Mucosa of rectum (tissue), 2 donors: ENCODE measurements around the gene TMEM151A.

Source experiments
- H3K27ac ChIP-seq, 2 donors: one replicate each; pipeline ENCODE4 v1.7.0; 2013; ENCODE audit warnings: inconsistent platforms in 2 of 2, low read depth in 2 of 2, low read length in 2 of 2
- H3K27me3 ChIP-seq, 2 donors: one replicate each; pipeline ENCODE4 v1.7.0; 2013; ENCODE audit warnings: low read length in 2 of 2; ENCODE audit not compliant: control insufficient read depth in 2 of 2, insufficient read depth in 2 of 2
- H3K36me3 ChIP-seq, 2 donors: one replicate each; pipeline ENCODE4 v1.7.0; 2013; ENCODE audit warnings: low read length in 2 of 2; ENCODE audit not compliant: control insufficient read depth in 2 of 2, insufficient read depth in 2 of 2
- H3K4me1 ChIP-seq, 2 donors: one replicate each; pipeline ENCODE4 v1.7.0; 2013; ENCODE audit warnings: low read length in 2 of 2, mild to moderate bottlenecking in 1 of 2; ENCODE audit not compliant: control insufficient read depth in 2 of 2, insufficient read depth in 2 of 2
- H3K4me3 ChIP-seq, 2 donors: one replicate each; pipeline ENCODE4 v1.7.0; 2013; ENCODE audit warnings: low read length in 2 of 2
- H3K9ac ChIP-seq, 2 donors: one replicate each; pipeline ENCODE4 v1.7.0; 2013; ENCODE audit warnings: low read length in 2 of 2, low read depth in 1 of 2, mild to moderate bottlenecking in 1 of 2
- H3K9me3 ChIP-seq, 2 donors: one replicate each; pipeline ENCODE4 v1.7.0; 2013; ENCODE audit warnings: low read length in 2 of 2; ENCODE audit not compliant: control insufficient read depth in 2 of 2
- donor health status: healthy.
- donor health status: Normal muscosa, but diverticular disease.

Gene TMEM151A

DNA sequence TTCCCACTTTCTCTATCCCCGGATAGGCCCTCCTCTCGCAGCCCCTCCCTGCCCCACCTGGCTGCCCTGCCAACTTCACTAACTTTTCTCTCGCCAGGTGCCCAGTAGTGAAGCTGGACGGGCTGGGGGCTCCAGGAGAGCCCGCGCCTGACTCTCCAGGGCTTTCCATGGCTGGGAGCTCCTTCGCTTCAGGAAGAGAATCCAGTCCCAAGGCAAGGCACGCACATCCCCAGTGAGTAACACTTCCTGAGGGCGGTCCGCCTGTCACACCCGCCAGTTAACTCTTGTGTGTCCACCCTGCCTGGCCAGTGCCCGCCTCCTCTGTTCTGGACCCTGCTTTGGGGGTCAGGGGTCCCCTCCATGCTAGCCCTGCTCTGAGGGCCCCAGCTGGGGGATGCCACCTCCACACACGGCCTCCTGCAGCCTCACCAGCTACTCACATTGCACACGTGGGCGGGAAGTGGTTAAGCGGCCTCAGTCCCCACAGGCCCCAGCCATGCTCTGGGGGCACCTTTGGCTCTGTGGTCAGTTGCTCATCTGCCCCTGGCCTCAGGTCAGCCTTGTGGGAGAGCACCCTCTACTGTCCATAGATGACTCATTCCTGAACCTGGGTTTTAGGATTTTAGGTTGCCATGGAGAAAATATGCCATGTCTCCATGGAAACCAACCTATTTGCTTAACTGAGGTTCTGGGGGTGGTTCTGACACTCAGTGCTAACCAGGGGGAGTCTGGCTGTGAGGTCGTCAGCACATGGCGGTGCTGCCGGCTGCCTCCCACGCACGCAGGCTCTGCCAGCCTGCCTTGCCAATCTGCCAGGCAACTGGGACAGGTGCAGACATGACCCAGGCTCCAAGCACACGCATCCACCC is 44.8 kb downstream of the TMEM151A start, which contains the start of gene RIN1:
Gene RIN1, minus strand, starts transcription at position 201 of the 869 bp plus-strand sequence. Its CDS starts 32 bp downstream, at position 169.
- H3K9ac ChIP-seq, result peak within 1 kb of the TSS; percentile 70 to 77
- H3K36me3 ChIP-seq, result peaks cover 20 to 43% of the 10 kb centered on the region in 2 donors
- no peaks in the 10 kb centered on the region for H3K9me3 ChIP-seq
- H3K27me3 ChIP-seq, result no peaks in the 10 kb centered on the region
- H3K4me1 ChIP-seq, result peaks cover 14 to 16% of the 10 kb centered on the region in 2 donors
- peak within 1 kb of the TSS; percentile 72 to 74 for H3K4me3 ChIP-seq
- peak within 1 kb of the TSS; percentile 61 to 80 for H3K27ac ChIP-seq

DNA sequence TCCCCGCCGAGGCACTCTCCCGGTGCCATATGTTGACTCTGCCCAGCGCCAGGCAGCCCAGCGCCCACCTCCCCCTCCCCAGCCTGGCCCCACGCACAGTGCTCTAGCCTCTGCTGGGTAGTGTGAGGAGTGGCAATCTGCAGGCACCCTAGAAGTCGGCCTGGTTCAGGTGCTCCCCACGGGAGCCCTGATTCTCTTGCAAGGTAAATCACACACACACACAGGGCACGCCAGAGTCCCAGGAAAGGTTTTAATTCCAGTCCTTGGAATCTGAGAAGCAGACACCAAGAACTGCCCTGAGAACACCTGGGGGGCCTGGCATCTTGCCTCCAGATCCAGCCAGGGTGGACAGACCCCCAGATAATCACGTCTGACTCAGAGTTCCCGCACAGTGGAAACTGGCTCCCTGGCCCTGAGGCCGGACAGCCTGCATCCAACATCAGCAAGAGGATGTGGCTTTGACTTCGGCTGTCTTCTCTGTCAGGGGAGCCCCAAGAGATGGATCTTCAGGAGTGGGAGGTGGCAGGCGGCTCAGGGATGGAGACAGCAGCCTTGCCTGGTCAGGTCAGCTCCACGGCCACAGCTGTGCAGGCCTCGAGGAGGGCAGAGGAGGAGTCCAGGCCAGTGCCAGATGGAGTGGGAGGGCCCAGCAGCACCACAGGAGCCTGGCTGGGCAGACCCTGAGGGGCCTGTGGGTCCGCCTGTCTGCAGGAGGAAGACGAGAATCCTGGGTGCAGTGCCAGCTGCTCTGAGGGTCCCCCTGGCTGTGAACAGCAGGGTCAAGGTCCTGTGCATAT is 45.6 kb downstream of the TMEM151A start:
- Histone ChIP-seq H3K27me3 (no peaks in the 10 kb centered on the region), H3K9me3 (no peaks in the 10 kb centered on the region), H3K4me1 (peaks cover 14 to 16% of the 10 kb centered on the region in 2 donors), H3K27ac (peak overlapping the region in 1 of 2 donors; percentile 38), H3K36me3 (peaks cover 28 to 47% of the 10 kb centered on the region in 2 donors), H3K4me3 (no peak overlapping the region), H3K9ac (no peak overlapping the region)

DNA sequence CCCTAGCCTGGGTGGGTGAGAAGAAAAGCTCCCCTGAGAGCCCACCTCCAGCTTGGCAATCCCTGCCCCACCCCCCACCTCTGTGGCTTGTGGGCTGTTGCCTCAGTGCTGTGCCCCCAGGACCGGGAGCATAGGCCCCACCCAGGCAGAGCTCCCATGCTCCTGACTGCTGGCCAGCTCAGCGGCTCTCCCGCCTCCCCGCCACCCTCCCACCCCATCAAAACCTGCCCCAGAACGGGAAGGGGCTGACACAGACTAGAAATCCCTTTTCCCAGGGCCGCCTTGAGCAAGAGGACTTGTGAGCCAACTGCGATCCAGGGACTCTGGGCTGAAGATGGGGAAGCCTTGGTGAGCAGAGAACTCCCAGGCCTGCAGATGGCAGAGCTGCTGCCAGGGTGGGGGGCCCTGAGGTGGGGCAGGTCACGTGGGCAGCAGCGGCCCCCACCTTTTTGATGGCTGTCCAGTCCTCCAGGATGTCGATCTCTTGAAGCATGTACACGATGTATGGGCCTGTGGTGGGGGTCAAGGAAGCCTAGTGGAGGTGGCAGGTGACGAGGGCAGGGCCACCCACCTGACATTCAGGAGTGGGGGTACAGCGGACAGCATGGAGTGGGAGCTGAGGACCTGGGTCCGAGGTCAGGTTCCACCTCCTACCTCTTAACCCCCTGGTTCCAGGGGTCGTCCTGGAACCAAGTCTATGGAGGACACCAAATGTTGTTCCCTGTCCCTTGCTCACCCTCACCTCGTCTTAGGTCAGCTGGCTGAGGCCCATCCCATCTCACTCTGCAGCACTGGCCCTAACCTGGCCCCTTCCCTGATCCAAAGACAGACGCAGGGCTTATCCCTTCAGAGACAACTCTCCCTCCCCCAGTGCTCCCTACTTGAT is 46.8 kb downstream of the TMEM151A start:
- H3K9ac ChIP-seq, result no peak overlapping the region
- peaks cover 28 to 41% of the 10 kb centered on the region in 2 donors for H3K36me3 ChIP-seq
- H3K27me3 ChIP-seq, result no peaks in the 10 kb centered on the region
- peaks cover 17 to 19% of the 10 kb centered on the region in 2 donors for H3K4me1 ChIP-seq
- H3K9me3 ChIP-seq, result no peaks in the 10 kb centered on the region
- H3K27ac ChIP-seq, result no peak overlapping the region
- no peak overlapping the region for H3K4me3 ChIP-seq

DNA sequence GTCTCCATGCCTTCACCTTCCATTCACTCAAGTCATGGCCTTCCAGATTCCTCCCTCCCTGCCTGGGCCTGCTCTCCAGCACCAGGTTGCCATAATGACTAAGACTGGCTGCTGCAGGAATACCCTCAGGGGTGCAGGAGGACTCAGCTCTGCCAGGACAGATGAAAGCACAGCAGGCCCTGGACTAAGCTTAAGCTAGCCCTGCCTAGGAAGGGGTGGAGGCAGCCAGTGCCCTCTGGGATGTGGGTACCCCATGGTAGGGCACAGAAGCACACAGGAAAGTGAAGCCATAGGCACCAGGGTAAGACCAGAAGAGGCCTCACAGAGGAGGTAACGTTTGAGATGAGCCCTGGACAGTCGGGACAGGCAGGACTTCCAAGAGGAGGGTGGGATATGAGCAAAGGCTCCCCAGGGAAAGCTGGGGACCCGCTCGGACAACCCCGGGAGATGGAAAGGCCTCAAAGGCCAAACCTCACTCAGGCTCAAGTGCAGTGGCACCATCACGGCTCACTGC is 47.5 kb downstream of the TMEM151A start:
- H3K36me3 ChIP-seq, result peaks cover 28 to 41% of the 10 kb centered on the region in 2 donors
- H3K27me3 ChIP-seq, result no peaks in the 10 kb centered on the region
- H3K9ac ChIP-seq, result no peak overlapping the region
- H3K4me3 ChIP-seq, result no peak overlapping the region
- H3K27ac ChIP-seq, result no peak overlapping the region
- no peaks in the 10 kb centered on the region for H3K9me3 ChIP-seq
- peaks cover 24 to 26% of the 10 kb centered on the region in 2 donors for H3K4me1 ChIP-seq

DNA sequence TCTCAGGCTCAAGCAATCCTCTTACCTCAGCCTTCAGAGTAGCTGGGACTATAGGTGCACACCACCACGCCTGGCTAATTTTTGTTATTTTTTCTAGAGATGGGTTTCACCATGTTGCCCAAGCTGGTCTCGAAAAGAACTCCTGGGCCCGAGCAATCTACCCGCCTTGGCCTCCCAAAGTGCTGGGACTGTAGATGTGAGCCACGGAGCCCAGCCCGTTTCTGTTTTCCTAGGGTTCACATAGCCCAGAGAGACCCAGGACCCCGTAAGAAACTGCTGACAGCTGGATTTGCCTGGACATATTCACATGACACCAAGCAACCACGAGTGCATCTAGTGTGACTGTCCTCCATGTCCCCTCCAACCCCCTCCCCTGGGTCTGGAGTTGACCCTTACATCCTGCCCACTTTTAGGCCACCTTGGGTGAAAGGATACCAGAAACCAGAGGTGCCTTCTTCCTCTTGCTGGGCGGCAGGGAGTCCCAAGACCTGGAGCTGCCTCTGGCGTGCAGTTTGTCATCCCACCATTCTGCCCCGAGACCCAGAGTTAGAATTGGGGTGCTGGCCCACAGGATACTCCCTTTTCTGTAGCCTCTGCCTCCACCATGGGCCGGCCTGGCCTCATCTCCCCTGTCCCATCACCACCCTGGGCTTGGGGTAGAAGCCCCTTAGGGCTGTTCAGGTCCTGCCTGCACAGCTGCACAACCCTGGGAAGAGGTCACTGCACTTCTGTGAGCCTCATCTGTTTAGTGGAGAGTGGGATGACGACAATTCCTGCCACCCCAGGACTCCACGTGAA is 48.2 kb downstream of the TMEM151A start:
- H3K4me1 ChIP-seq, result peaks cover 29% of the 10 kb centered on the region in 2 donors
- no peak overlapping the region for H3K4me3 ChIP-seq
- peaks cover 28 to 41% of the 10 kb centered on the region in 2 donors for H3K36me3 ChIP-seq
- H3K9me3 ChIP-seq, result no peaks in the 10 kb centered on the region
- H3K27me3 ChIP-seq, result no peaks in the 10 kb centered on the region
- H3K9ac ChIP-seq, result no peak overlapping the region
- H3K27ac ChIP-seq, result no peak overlapping the region

DNA sequence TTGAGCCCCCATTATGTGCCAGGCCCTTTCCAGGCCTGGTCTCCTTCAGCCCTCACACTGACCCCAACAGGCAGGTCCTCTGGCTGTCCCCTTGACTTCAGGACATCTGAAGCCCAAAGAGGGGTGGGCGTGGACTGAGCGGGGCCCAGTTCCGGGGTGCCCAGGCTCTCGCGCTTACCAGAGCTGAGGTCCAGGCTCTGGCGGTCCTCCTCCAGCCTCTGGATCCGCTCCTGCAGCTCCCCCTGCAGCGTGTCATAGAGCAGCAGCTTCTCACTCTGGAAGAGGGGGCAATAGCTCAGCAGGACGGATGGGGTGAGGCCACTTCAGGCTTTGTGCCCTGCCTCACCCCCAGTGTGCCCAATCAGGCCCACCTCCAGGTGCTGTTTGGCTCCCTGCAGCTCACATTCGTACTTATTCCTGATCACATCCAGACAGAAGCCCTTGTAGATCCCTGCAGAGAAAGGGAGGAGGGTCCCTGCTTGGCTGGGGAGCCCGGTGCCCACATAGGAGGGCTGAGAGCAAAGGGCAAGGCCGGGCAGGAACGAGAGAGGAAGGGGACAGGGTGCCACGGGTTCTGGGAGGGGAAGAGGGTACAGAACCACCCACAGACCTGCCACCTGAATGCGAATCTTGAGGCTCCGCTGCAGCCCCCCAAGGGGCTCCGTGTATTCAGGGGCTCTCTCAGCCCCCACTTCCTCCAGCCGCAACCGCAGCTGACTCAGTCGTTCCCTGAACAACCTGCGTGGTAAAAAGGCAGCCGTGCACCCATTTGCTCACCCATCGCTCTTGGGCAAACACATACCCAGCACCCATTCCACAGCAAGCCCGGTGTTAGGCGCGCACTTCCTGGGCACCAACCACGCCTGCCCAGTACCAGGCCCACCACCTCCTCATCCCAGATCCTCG is 49.2 kb downstream of the TMEM151A start:
- peaks cover 28 to 41% of the 10 kb centered on the region in 2 donors for H3K36me3 ChIP-seq
- no peak overlapping the region for H3K4me3 ChIP-seq
- no peaks in the 10 kb centered on the region for H3K27me3 ChIP-seq
- H3K9ac ChIP-seq, result no peak overlapping the region
- no peaks in the 10 kb centered on the region for H3K9me3 ChIP-seq
- H3K4me1 ChIP-seq, result peaks cover 30% of the 10 kb centered on the region in 2 donors
- H3K27ac ChIP-seq, result no peak overlapping the region

DNA sequence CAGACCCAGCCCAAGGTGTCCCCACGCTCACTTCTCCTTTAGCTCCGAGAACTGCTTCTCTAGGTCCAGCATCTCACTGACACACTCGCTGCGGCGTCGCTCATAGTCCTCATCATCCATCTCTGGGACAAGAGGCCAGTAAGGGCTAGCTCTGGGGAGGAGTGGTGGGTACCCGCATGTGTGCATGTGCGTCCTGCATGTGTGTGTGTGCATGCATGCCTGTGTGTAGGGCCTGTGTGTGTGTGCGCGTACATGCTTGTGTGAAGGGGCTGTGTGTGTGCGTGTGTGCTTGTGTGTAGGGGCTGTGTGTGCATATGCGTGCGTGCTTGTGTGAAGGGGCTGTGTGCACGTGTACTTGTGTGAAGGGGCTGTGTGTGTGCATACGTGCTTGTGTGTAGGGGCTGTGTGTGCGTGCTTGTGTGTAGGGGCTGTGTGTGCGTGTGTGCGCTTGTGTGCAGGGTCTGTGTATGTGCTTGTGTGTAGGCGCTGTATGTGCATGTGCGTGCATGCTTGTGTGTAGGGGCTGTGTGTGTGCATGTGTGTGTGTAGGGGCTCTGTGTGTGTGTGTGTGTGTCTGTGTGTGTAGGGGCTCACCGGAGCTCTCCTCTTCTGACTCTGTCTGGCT is 49.9 kb downstream of the TMEM151A start:
- Histone ChIP-seq H3K27me3 (no peaks in the 10 kb centered on the region), H3K4me1 (peaks cover 32 to 33% of the 10 kb centered on the region in 2 donors), H3K9ac (no peak overlapping the region), H3K27ac (no peak overlapping the region), H3K9me3 (no peaks in the 10 kb centered on the region), H3K36me3 (peaks cover 28 to 41% of the 10 kb centered on the region in 2 donors), H3K4me3 (no peak overlapping the region)

DNA sequence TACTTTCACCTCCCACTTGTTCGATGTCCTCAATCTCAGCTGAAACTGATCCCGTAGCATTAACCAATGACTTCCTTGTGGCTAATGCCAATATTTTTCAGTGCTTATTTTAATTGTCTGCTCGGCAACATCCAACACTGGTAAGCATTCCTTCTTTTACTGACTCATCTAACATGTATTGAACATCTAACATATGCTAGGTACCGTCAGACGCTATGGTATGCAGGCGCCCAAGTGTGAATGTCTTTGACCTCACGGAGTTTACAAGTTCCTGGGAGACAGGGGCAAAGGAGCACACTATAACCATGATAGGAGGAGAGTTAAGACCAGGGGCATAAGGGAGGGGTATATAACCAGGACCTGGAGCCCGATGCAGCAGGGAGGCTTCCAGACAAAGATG is 51.5 kb downstream of the TMEM151A start:
- no peaks in the 10 kb centered on the region for H3K9me3 ChIP-seq
- no peak overlapping the region for H3K27ac ChIP-seq
- peaks cover 34 to 37% of the 10 kb centered on the region in 2 donors for H3K4me1 ChIP-seq
- peaks cover 28 to 39% of the 10 kb centered on the region in 2 donors for H3K36me3 ChIP-seq
- H3K9ac ChIP-seq, result no peak overlapping the region
- no peak overlapping the region for H3K4me3 ChIP-seq
- no peaks in the 10 kb centered on the region for H3K27me3 ChIP-seq
